Posterior vena cava (tissue), 2 donors: ENCODE data around the gene RAF1. TPM values are rescaled to one million over a fixed set of nuclear protein-coding genes. Genes with fewer than 3 reads are reported as not detected.
"Not testable (repeated sequence)": the region's sequence is repeated elsewhere in the genome, so short reads cannot be mapped to it uniquely, and the experiment has no call there.

Experiments
- DNase-seq: peaks from one replicate; pipeline ENCODE4 v3.0.0-alpha.2; 2020; ENCODE audit warnings: low spot score
- intact Hi-C, 2 donors: fragments of 100-400 bp; cut with DNase I; formaldehyde crosslinking; loops; one replicate each; pipeline versions ENCODE4 v1.14.1 to v1.14.2; 2022 to 2023
- total RNA-seq, 2 donors: library from RNA; stranded (reverse); fragmentation: NEBNext Ultra II Directional; extraction: Animal tissue kit (Norgen Biotek cat#: 25700); gene quantifications; one replicate each; pipeline ENCODE4 v1.2.1, GENCODE V29; 2021
- donor health status: DM: yes; HTN: yes; CAD: no.
- donor health status: DM: yes; HTN: yes; CAD: no.

Gene RAF1
- total RNA-seq, 2 donors from 2014 or later = 73.9 to 85.4 TPM

DNA sequence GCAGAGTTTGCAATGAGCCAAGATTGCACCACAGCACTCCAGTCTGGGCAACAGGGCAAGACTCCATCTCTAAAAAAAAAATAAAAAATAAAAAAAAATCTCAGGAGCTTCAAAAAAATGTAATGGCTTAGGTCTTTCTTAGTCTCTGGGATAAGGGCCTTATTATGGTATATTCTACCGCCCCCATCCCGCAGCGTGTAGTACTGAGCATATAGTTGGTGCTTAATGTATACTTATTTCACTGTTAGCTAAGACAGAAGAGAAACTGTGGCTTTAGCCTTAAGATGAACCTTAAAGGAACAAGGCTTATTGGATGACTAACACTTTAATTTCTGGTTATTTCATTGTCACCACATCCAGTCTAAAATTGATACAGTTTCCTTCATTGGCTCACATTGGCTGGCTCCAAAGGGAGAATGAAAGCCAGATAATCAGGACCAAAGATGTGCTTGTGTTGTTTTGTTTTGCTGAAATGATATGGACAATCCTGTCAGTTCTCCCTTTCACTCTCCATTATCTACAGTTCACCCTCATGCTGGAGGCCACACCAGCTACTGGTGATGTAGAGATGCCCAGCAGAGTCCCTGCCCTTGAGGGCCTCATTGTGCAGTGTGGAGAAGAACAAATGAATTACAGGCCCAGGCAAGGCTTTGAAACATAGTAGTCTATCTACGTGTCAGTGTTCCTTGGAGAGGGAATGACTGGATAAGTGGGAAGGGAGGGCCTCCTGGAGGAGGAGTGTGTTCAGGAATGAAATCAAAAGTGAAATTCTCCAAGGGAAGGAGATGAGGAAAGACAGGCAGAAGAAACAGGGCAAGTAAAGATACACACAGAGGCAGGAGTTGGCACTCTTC lies 17.4 kb upstream of the RAF1 start:
- intact Hi-C loops = no loop called here
- DNase-seq = no peak

DNA sequence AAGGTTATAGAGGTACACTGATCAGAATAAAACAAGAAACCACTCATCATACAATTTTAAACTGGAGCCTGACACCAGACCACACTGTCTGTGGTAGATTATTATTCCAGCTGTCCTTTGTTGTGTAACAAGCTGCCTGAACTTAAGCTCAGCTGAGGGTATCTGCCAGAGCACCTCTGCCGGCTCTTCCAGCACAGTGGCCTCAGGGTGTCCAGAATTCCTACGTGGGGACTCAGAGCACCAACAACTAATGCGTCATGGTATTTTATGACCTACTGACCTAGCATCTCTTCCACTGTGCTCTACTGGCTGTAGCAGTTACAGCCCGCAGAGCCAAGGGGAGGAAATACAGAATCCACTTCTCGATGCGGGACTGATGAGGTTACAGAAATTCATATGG lies 15.6 kb upstream of the RAF1 start:
- intact Hi-C loops = loop anchor here in 1 of 2 donors (5.0 kb wide), 1 partner anchor 582 kb away; no protein-coding TSS in a partner anchor
- DNase-seq = no peak

DNA sequence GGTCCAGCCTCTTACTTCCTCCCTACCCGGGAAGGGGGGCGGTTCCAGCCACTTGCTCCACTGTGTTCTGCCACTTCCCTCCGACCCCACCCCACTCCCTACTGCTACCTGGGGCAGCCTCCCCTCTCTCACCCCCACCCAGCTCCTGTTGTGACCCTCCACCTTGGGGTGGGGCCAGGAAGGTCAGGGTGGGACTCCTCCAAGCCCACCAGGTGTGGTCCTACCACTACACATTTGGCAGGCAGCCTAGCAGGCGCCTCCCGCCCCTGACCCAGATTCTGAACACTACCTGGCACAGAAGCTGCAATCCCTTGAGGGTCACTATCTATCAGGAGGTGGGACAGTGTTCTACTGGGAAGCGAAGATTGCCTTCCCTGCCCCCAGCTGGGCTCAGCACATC lies 13.7 kb upstream of the RAF1 start:
- DNase-seq = no peak
- intact Hi-C loops = loop anchor here in 1 of 2 donors (5.0 kb wide), 1 partner anchor 580 kb away; no protein-coding TSS in a partner anchor

GRCh38 chr3:12675115-12675810 lies 11.3 kb upstream of the RAF1 start:
- intact Hi-C loops = loop anchor here in 1 of 2 donors (5.0 kb wide), 1 partner anchor 578 kb away; no protein-coding TSS in a partner anchor
- peak; percentile 30 for DNase-seq

- peak; percentile 32 for DNase-seq
- intact Hi-C loops = not testable (repeated sequence)
These were observed 10.2 kb upstream of the RAF1 start for GRCh38 chr3:12673956-12674736.

- intact Hi-C loops = no loop called here
- no peak for DNase-seq
These were observed 7.2 kb upstream of the RAF1 start for GRCh38 chr3:12671120-12671450.

DNA sequence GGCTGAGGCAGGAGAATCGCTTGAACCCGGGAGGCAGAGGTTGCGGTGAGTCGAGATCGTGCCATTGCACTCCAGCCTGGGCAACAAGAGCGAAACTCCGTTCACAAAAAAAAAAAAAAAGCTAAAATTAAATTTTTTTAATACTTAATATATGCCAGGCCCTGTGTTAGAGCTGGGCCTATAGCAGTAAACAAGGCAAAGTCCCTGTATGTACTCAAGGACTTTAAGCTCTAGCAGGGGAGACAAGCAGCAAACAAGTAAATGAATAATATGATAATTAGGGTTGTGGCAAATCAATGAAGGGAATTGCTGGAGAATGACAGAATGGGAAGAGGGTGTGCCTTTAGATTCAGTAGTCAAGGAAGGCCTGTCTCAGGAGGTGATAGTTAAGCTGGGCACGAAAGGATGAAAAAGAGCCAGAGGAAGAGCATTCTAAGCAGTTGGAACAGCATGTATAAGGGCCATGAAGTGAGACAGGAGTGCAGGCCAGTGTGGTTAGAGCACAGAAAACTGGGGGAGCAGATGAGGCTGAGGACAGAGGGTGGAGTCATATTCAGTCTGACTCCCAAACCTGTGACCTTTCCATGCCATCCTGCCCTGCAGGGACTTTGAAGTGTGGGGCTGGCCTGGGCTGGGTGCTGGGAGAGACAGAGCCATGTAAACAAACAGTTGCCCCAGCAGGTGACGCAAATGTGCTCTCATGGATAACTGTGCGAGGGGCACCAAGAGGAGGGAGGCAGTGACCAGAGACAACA lies 6.6 kb upstream of the RAF1 start:
- DNase-seq = peak; percentile 50
- intact Hi-C loops = no loop called here

GRCh38 chr3:12663401-12663935 lies 449 bp downstream of the RAF1 start:
- intact Hi-C loops = loop anchor here in 1 of 2 donors (5.0 kb wide), 1 partner anchor 106 kb away; the partner anchor contains the start of gene MKRN2
- peak; percentile 84 for DNase-seq

- intact Hi-C loops = loop anchor here in 1 of 2 donors (5.0 kb wide), 1 partner anchor 105 kb away; the partner anchor contains the start of gene MKRN2
These were observed 1.1 kb downstream of the RAF1 start for GRCh38 chr3:12662593-12663400.

DNA sequence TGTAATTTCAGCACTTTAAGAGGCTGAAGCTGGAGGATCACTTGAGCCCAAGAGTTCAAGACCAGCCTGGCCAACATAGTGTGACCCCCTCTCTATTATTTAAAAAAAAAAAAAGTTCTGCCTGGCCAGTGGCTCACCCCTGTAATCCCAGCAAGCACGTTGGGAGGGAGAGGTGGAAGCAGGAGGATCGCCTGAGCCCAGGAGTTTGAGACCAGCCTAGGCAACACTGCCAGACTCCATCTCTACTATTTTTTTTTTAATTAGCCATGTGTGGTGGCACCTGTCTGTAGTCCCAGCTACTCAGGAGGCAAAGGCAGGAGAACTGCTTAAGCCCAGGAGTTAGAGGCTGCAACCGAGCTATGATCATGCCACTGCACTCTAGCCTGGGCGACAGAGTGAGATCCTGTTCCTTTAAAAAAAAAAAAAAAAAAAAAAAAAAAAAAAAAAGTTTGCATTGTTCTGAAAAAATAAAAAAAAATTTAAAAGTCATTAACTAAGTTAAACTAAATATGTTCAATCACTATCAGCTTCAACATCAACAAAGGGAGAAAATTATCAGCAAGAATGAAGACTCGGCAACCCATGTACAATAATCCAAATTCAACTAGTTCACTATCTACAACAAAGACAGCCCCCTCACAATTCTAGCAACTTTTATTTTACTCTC lies 1.9 kb downstream of the RAF1 start:
- intact Hi-C loops = loop anchor here in 1 of 2 donors (5.0 kb wide), 1 partner anchor 105 kb away; the partner anchor contains the start of gene MKRN2
- DNase-seq = peak; percentile 5

More at GRCh38 chr3:12662593-12663400, 1.1 kb downstream of the RAF1 start:
- peak; percentile 80 for DNase-seq

DNA sequence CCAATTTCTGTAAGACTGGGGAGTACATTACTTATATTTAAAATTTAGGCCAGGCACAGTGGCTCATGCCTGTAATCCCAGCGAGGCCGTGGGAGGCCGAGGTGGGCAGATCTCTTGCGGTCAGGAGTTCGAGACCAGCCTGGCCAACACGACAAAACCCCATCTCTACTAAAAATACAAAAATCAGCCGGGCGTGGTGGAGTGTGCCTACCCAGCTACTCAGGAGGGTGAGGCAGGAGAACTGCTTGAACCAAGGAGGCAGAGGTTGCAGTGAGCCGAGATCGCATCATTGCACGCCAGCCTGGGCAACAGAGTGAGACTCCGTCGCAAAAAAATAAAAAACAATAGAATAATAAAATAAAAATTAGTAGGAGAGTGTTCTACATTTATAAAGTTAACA lies 2.5 kb downstream of the RAF1 start:
- intact Hi-C loops = loop anchor here in 1 of 2 donors (5.0 kb wide), 1 partner anchor 104 kb away; the partner anchor contains the start of gene MKRN2
- DNase-seq = peak; percentile 35

DNA sequence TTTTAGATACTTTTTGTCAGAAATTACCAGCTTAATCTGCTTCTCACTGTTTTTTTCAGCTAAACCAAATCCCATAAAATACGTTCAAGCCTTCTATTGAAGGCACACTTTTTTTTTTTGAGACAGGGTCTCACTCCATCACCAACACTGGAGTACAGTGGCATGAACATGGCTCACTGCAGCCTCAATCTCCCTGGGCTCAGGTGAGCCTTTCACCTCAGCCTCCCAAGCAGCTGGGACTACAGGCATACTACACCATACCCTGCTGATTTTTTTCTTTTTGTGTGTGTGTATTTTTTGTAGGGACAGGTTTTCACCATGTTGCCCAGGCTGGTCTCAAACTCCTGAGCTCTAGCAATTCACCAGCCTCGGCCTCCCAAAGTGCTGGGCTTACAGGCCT lies 3.7 kb downstream of the RAF1 start:
- DNase-seq = no peak
- intact Hi-C loops = loop anchor here in 1 of 2 donors (5.0 kb wide), 1 partner anchor 103 kb away; the partner anchor contains the start of gene MKRN2

GRCh38 chr3:12659316-12660015 lies 4.5 kb downstream of the RAF1 start:
- intact Hi-C loops = loop anchor here (5.0 kb wide), 2 partner anchors 102 to 873 kb away; partner anchors contain the start of gene MKRN2 (in 1 of the 2)
- no peak for DNase-seq

- intact Hi-C loops = loop anchor here in 1 of 2 donors (5.0 kb wide), 1 partner anchor 874 kb away; no protein-coding TSS in a partner anchor
- DNase-seq = no peak
These were observed 5.3 kb downstream of the RAF1 start for GRCh38 chr3:12658593-12659058.

GRCh38 chr3:12656850-12657249 lies 7.1 kb downstream of the RAF1 start:
- intact Hi-C loops = loop anchor here in 1 of 2 donors (5.0 kb wide), 1 partner anchor 875 kb away; no protein-coding TSS in a partner anchor
- DNase-seq = no peak

DNA sequence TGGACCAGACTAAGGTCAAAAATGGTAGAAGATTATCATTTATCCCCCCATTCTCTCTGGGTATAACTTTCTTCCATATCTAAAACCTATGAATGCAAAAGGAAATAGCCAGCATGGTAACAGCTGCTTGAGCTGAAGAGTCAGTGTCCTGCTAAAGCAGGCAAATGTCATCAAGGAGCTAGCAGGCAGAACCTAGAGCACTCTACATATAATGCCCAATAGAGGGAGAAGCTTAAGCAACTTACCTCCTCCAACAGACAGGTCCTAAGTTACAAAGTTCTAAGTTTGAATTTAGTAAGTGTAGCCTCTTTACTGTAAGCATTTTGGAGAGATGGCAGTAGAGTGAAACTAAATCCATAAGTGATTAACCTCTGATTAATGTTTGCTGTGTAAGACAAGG lies 7.7 kb downstream of the RAF1 start:
- DNase-seq = no peak
- intact Hi-C loops = loop anchor here in 1 of 2 donors (5.0 kb wide), 1 partner anchor 876 kb away; no protein-coding TSS in a partner anchor
